HEK293T (cell line): ENCODE measurements around the gene GPT2.

ENCODE experiments used
- ARNT ChIP-seq: fragments of 450-650 bp; IDR thresholded peaks from 2 replicates; pipeline ENCODE4 v1.6.1; 2017; ENCODE audit warnings: mild to moderate bottlenecking
- BHLHE40 ChIP-seq: fragments of 450-650 bp; IDR thresholded peaks from 2 replicates; pipeline ENCODE4 v1.6.1; 2016; ENCODE audit warnings: mild to moderate bottlenecking, moderate library complexity, borderline replicate concordance
- FOXK2 ChIP-seq: fragments of 450-650 bp; IDR thresholded peaks from 2 replicates; pipeline ENCODE4 v1.6.1; 2016; ENCODE audit warnings: mild to moderate bottlenecking
- FOXM1 ChIP-seq: fragments of 450-650 bp; IDR thresholded peaks from 2 replicates; pipeline ENCODE4 v1.6.1; 2017; ENCODE audit warnings: mild to moderate bottlenecking, borderline replicate concordance
- HDGF ChIP-seq: fragments of 450-650 bp; IDR thresholded peaks from 2 replicates; pipeline ENCODE4 v1.6.1; 2017; ENCODE audit warnings: antibody characterized with exemption, borderline replicate concordance
- L3MBTL2 ChIP-seq: fragments of 450-650 bp; conservative IDR thresholded peaks from 2 replicates; pipeline ENCODE4 v1.6.1; 2016; ENCODE audit warnings: mild to moderate bottlenecking
- LEF1 ChIP-seq: fragments of 450-650 bp; IDR thresholded peaks from 2 replicates; pipeline ENCODE4 v1.6.1; 2017; ENCODE audit warnings: mild to moderate bottlenecking, borderline replicate concordance
- NFRKB ChIP-seq: fragments of 450-650 bp; IDR thresholded peaks from 2 replicates; pipeline ENCODE4 v1.6.1; 2016; ENCODE audit warnings: mild to moderate bottlenecking, moderate library complexity
- ZNF384 ChIP-seq: fragments of 450-650 bp; IDR thresholded peaks from 2 replicates; pipeline ENCODE4 v1.6.1; 2016

- TF ChIP-seq L3MBTL2 (no peak), HDGF (no peak), BHLHE40 (no peak), NFRKB (no peak), ZNF384 (no peak), FOXK2 (no peak), LEF1 (no peak), ARNT (no peak), FOXM1 (no peak)
Measured at GRCh38 chr16:46932802-46933201, 48.6 kb downstream of the GPT2 start.
